Neural cell (in vitro differentiated cells): ENCODE data around the gene MBTPS2. TPM values are rescaled to one million over a fixed set of nuclear protein-coding genes. Genes with fewer than 3 reads are reported as not detected.
"Not testable (repeated sequence)": the region's sequence is repeated elsewhere in the genome, so short reads cannot be mapped to it uniquely, and the experiment has no call there.

Experiments used
- H2AFZ ChIP-seq: fragments of 200-600, 300-800 bp; sonication (generic), shearing (Covaris generic); 2 replicates; pipeline ENCODE4 v1.6.0; 2014; ENCODE audit warnings: low read depth, mild to moderate bottlenecking, antibody characterized with exemption, low read length, moderate library complexity
- H3F3A ChIP-seq: fragments of 200-600 bp; shearing (Covaris generic); 2 replicates; pipeline ENCODE4 v1.6.1; 2016; ENCODE audit warnings: mild to moderate bottlenecking, moderate library complexity, mixed read lengths, antibody characterized with exemption, low read length; ENCODE audit not compliant: insufficient read depth, poor library complexity, severe bottlenecking
- H3K27ac ChIP-seq: fragments of 200-600, 300-800 bp; sonication (generic), shearing (Covaris generic); 2 replicates; pipeline ENCODE4 v1.5.1; 2014; ENCODE audit warnings: mild to moderate bottlenecking, low read length, moderate library complexity
- H3K27me3 ChIP-seq: fragments of 300-800, 200-600 bp; sonication (generic), shearing (Covaris generic); 2 replicates; pipeline ENCODE4 v1.6.0; 2014; ENCODE audit warnings: mild to moderate bottlenecking, low read depth, low read length, moderate library complexity; ENCODE audit not compliant: insufficient read depth
- H3K36me3 ChIP-seq: fragments of 300-800, 200-600 bp; sonication (generic), shearing (Covaris generic); 2 replicates; pipeline ENCODE4 v1.5.1; 2014; ENCODE audit warnings: mild to moderate bottlenecking, antibody characterized with exemption, low read length, moderate library complexity; ENCODE audit not compliant: insufficient read depth
- H3K4me2 ChIP-seq: fragments of 300-800, 200-600 bp; sonication (generic), shearing (Covaris generic); 2 replicates; pipeline ENCODE4 v1.6.0; 2014; ENCODE audit warnings: mild to moderate bottlenecking, low read length
- H3K4me3 ChIP-seq: fragments of 300-800, 200-600 bp; sonication (generic), shearing (Covaris generic); 2 replicates; pipeline ENCODE4 v1.5.1; 2014; ENCODE audit warnings: mild to moderate bottlenecking, low read length, moderate library complexity
- H3K79me2 ChIP-seq: fragments of 200-600 bp; shearing (Covaris generic); replicated peaks from 2 replicates; pipeline ENCODE4 v1.6.0; 2014; ENCODE audit warnings: mild to moderate bottlenecking, low read length, moderate library complexity; ENCODE audit not compliant: insufficient read depth
- H3K9ac ChIP-seq: fragments of 300-800, 200-600 bp; sonication (generic), shearing (Covaris generic); 2 replicates; pipeline ENCODE4 v1.6.1; 2016; ENCODE audit warnings: mild to moderate bottlenecking, low read length, mixed read lengths
- H3K9me2 ChIP-seq: fragments of 200-600 bp; shearing (Covaris generic); 2 replicates; pipeline ENCODE4 v1.6.1; 2016; ENCODE audit warnings: mild to moderate bottlenecking, low read length, mixed read lengths; ENCODE audit not compliant: insufficient read depth
- H3K9me3 ChIP-seq: fragments of 200-600, 300-800 bp; sonication (generic), shearing (Covaris generic); 2 replicates; pipeline ENCODE4 v1.6.1; 2016; ENCODE audit warnings: mild to moderate bottlenecking, mixed run types, low read length, moderate library complexity, mixed read lengths
- H4K20me1 ChIP-seq: fragments of 200-600 bp; shearing (Covaris generic); 2 replicates; pipeline ENCODE4 v1.6.1; 2016; ENCODE audit warnings: mild to moderate bottlenecking, mixed run types; ENCODE audit not compliant: insufficient read depth
- EP300 ChIP-seq: fragments of 450-650 bp; conservative IDR thresholded peaks from 2 replicates; pipeline ENCODE4 v1.6.1; 2014; ENCODE audit warnings: antibody characterized with exemption, mild to moderate bottlenecking, moderate library complexity; ENCODE audit not compliant: poor library complexity, severe bottlenecking
- EZH2 ChIP-seq: fragments of 200-600, 300-800 bp; shearing (Covaris generic), sonication (generic); IDR thresholded peaks from 2 replicates; pipeline ENCODE4 v1.6.1; 2014; ENCODE audit warnings: antibody characterized with exemption, low read length, borderline replicate concordance, mild to moderate bottlenecking; ENCODE audit not compliant: insufficient read depth, poor library complexity, severe bottlenecking
- MXI1 ChIP-seq: fragments of 450-650 bp; conservative IDR thresholded peaks from 2 replicates; pipeline ENCODE4 v1.6.1; 2014; ENCODE audit warnings: antibody characterized with exemption, mild to moderate bottlenecking; ENCODE audit not compliant: poor library complexity, severe bottlenecking
- POLR2AphosphoS5 ChIP-seq: IDR thresholded peaks from 2 replicates; pipeline ENCODE4 v1.6.1; 2012
- RAD21 ChIP-seq: fragments of 450-650 bp; conservative IDR thresholded peaks from 2 replicates; pipeline ENCODE4 v1.6.1; 2014; ENCODE audit warnings: antibody characterized with exemption, mild to moderate bottlenecking, moderate library complexity
- REST ChIP-seq: IDR thresholded peaks from 2 replicates; pipeline ENCODE4 v1.6.1; 2012; ENCODE audit warnings: borderline replicate concordance
- SMC3 ChIP-seq: fragments of 450-650 bp; conservative IDR thresholded peaks from 2 replicates; pipeline ENCODE4 v1.6.1; 2014; ENCODE audit warnings: antibody characterized with exemption, mild to moderate bottlenecking, moderate library complexity; ENCODE audit not compliant: poor library complexity
- TAF1 ChIP-seq: IDR thresholded peaks from 2 replicates; pipeline ENCODE4 v1.6.1; 2012; ENCODE audit warnings: low read depth
- polyA plus RNA-seq: library from polyadenylated mRNA; depleted of rRNA; stranded (reverse); fragments of >200 nt; gene quantifications from 2 replicates; pipeline ENCODE4 v1.2.3, GENCODE V29; 2014
- TF ChIP-seq, protein P1 (sequence below): fragments of 450-650 bp; IDR thresholded peaks from 2 replicates; pipeline ENCODE4 v1.5.1; 2014; ENCODE audit warnings: antibody characterized with exemption, mild to moderate bottlenecking, moderate library complexity; ENCODE audit not compliant: poor library complexity, severe bottlenecking

Gene MBTPS2
- polyA plus RNA-seq, 1 donor from 2014 or later: 11.1 TPM

DNA sequence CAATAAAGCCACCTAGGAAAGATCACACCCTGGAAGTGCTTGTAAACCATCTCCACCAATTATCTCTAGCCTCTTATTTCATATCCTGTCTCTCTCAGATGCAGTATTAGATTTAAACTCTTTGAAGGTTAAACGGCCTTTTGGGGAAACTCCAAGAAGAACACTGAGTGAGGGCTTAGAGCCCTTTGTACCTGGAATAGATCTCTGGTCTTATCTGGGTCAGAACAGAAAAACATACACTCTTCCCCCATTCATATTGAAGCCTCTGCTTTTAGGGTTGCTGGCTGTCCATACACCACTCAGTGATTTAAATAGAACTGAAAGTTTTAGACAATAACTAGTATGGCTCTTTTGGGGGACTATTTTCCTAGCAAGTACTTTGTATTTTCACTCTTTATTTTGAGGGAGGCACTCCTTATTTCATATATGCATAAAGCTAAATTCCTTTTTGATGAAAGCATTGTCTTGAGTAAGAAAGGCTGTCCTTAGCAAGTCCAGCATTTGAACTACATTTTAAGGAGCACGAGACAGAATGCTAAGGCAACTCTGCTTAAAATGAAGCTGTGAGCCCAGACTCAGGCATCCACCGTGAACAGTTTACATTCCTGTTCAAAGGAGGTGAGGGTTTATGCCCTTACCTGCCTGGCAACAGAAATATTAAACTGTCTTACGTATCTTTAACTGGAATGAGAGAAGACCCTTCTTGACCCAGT, 33.8 kb downstream of the MBTPS2 start:
- no peak overlapping the region for H3K4me2 ChIP-seq
- H3F3A ChIP-seq: no peaks in the 10 kb centered on the region
- H3K79me2 ChIP-seq: no peaks in the 10 kb centered on the region
- TF ChIP-seq TAF1: no peak
- no peak for TF ChIP-seq EP300
- TF ChIP-seq, protein P1, sequence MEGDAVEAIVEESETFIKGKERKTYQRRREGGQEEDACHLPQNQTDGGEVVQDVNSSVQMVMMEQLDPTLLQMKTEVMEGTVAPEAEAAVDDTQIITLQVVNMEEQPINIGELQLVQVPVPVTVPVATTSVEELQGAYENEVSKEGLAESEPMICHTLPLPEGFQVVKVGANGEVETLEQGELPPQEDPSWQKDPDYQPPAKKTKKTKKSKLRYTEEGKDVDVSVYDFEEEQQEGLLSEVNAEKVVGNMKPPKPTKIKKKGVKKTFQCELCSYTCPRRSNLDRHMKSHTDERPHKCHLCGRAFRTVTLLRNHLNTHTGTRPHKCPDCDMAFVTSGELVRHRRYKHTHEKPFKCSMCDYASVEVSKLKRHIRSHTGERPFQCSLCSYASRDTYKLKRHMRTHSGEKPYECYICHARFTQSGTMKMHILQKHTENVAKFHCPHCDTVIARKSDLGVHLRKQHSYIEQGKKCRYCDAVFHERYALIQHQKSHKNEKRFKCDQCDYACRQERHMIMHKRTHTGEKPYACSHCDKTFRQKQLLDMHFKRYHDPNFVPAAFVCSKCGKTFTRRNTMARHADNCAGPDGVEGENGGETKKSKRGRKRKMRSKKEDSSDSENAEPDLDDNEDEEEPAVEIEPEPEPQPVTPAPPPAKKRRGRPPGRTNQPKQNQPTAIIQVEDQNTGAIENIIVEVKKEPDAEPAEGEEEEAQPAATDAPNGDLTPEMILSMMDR: no peak
- no peak for TF ChIP-seq POLR2AphosphoS5
- TF ChIP-seq REST: no peak
- TF ChIP-seq SMC3: no peak
- TF ChIP-seq EZH2: no peak
- TF ChIP-seq RAD21: no peak
- TF ChIP-seq MXI1: no peak
- no peak overlapping the region for H3K27ac ChIP-seq
- H3K27me3 ChIP-seq: no peaks in the 10 kb centered on the region
- H3K4me3 ChIP-seq: no peak overlapping the region
- H3K9ac ChIP-seq: no peak overlapping the region
- H2AFZ ChIP-seq: no peak overlapping the region
- no peaks in the 10 kb centered on the region for H3K36me3 ChIP-seq
- no peaks in the 10 kb centered on the region for H3K9me3 ChIP-seq
- no peaks in the 10 kb centered on the region for H3K9me2 ChIP-seq
- H4K20me1 ChIP-seq: no peaks in the 10 kb centered on the region

- not testable (repeated sequence) for H3K27ac ChIP-seq, H3K4me2 ChIP-seq, H3K9ac ChIP-seq, H4K20me1 ChIP-seq, H3K36me3 ChIP-seq, H2AFZ ChIP-seq, H3K79me2 ChIP-seq, H3K4me3 ChIP-seq, H3K9me3 ChIP-seq, H3K9me2 ChIP-seq, H3K27me3 ChIP-seq, H3F3A ChIP-seq
Observed at GRCh38 chrX:21874182-21874581, 34.8 kb downstream of the MBTPS2 start.

DNA sequence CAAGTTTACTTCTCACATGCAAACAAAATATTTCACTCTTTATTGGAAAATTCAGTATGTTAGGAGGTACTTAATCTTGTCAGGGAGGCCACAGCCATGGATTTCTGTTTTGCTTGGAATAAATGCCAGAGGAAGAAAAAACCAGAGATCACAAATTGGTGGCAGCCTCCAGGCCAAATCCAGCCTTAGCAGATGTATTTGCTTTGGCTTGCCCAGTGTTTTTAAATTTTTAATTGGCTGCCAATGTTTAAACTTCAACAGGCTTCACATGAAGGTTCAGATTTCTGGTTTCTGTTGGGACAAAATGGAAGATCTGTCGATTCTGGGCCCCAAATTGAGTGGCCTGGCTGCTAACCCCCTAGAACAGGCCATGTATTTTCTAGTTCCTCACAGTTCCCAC, 35.6 kb downstream of the MBTPS2 start:
- Histone ChIP-seq H3F3A (no peaks in the 10 kb centered on the region), H3K79me2 (no peaks in the 10 kb centered on the region), H3K4me3 (no peak overlapping the region), H2AFZ (no peak overlapping the region), H3K9ac (no peak overlapping the region), H3K9me2 (no peaks in the 10 kb centered on the region), H3K4me2 (no peak overlapping the region), H3K27me3 (no peaks in the 10 kb centered on the region), H3K36me3 (no peaks in the 10 kb centered on the region), H3K9me3 (no peaks in the 10 kb centered on the region), H3K27ac (no peak overlapping the region), H4K20me1 (no peaks in the 10 kb centered on the region)
- TF ChIP-seq SMC3: no peak
- no peak for TF ChIP-seq EZH2
- no peak for TF ChIP-seq TAF1
- no peak for TF ChIP-seq EP300
- no peak for TF ChIP-seq RAD21
- no peak for TF ChIP-seq REST
